HG03354 (cell line): ENCODE results near the gene RASA4B.
A peak's percentile ranks its signal among the peaks of the same experiment; 100 is the strongest.
"Not testable (repeated sequence)": the region's sequence is repeated elsewhere in the genome, so short reads cannot be mapped to it uniquely, and the experiment has no call there.

Experiments used
- ATAC-seq: cut with Tn5 transposase; IDR thresholded peaks from one replicate; pipeline ENCODE4 v1.9.1; 2021; ENCODE audit warnings: mild to moderate bottlenecking; ENCODE audit not compliant: unreplicated experiment, poor library complexity, severe bottlenecking

Gene RASA4B

GRCh38 chr7:102512642-102513221, 4.8 kb downstream of the RASA4B start:
- not testable (repeated sequence) for ATAC-seq

GRCh38 chr7:102511860-102512522, 5.6 kb downstream of the RASA4B start:
- peak; percentile 49 for ATAC-seq

GRCh38 chr7:102510575-102510974, 7.0 kb downstream of the RASA4B start:
- not testable (repeated sequence) for ATAC-seq

- ATAC-seq, result not testable (repeated sequence)
Measured at GRCh38 chr7:102507410-102508088, 10.0 kb downstream of the RASA4B start.

- not testable (repeated sequence) for ATAC-seq
Measured at GRCh38 chr7:102505298-102506185, 12.0 kb downstream of the RASA4B start.

GRCh38 chr7:102503141-102503540, 14.4 kb downstream of the RASA4B start:
- ATAC-seq, result not testable (repeated sequence)

GRCh38 chr7:102498321-102498720, 19.3 kb downstream of the RASA4B start:
- ATAC-seq, result not testable (repeated sequence)

GRCh38 chr7:102497308-102497707, 20.3 kb downstream of the RASA4B start:
- not testable (repeated sequence) for ATAC-seq

- not testable (repeated sequence) for ATAC-seq
Measured at GRCh38 chr7:102496861-102497260, 20.7 kb downstream of the RASA4B start.

GRCh38 chr7:102494473-102495149, 23.0 kb downstream of the RASA4B start:
- ATAC-seq, result peak; percentile 68

- ATAC-seq, result not testable (repeated sequence)
Measured at GRCh38 chr7:102494026-102494425, 23.6 kb downstream of the RASA4B start.

- ATAC-seq, result peak; percentile 48
Measured at GRCh38 chr7:102493220-102493935, 24.2 kb downstream of the RASA4B start.

- peak; percentile 43 for ATAC-seq
Measured at GRCh38 chr7:102490529-102491075, 27.0 kb downstream of the RASA4B start.

- ATAC-seq, result not testable (repeated sequence)
Measured at GRCh38 chr7:102484317-102484716, 33.3 kb downstream of the RASA4B start.

GRCh38 chr7:102481962-102482361, 35.6 kb downstream of the RASA4B start:
- ATAC-seq, result not testable (repeated sequence)

- ATAC-seq, result not testable (repeated sequence)
Measured at GRCh38 chr7:102479982-102480637, 37.5 kb downstream of the RASA4B start.

- ATAC-seq, result peak; percentile 41
Measured at GRCh38 chr7:102479209-102479584, 38.4 kb downstream of the RASA4B start.
